Activated B cell treated with CpG ODN at 0.5 μM for 24 hours (primary cell): ENCODE data around the gene DUS4L. TPM values are rescaled to one million over a fixed set of nuclear protein-coding genes. Genes with fewer than 3 reads are reported as not detected.
"Not testable (repeated sequence)": the region's sequence is repeated elsewhere in the genome, so short reads cannot be mapped to it uniquely, and the experiment has no call there.

Source experiments
- ATAC-seq: fragments of 200-7000 bp; cut with Tn5 transposase; one replicate; pipeline ENCODE4 v1.10.0; 2021; ENCODE audit warnings: low read depth, mild to moderate bottlenecking, moderate library complexity
- CTCF ChIA-PET: fragments of 350-600 bp; sonication (Branson Sonifier 250); formaldehyde crosslinking; loops from one replicate; lab custom pipeline; 2021; ENCODE audit warnings: antibody characterized with exemption; lab: Charles Lee
- POLR2A ChIA-PET: fragments of 350-600 bp; sonication (Branson Sonifier 250); formaldehyde crosslinking; loops from one replicate; lab custom pipeline; 2021; ENCODE audit warnings: antibody characterized with exemption; lab: Charles Lee
- DNase-seq: peaks from one replicate; pipeline ENCODE4 v3.0.0; 2022
- H3K27ac Mint-ChIP-seq: one replicate; pipeline ENCODE4 v1.8.0; 2020; ENCODE audit warnings: mixed read lengths
- H3K27me3 Mint-ChIP-seq: one replicate; pipeline ENCODE4 v1.8.0; 2021; ENCODE audit warnings: mixed read lengths
- H3K36me3 Mint-ChIP-seq: one replicate; pipeline ENCODE4 v1.8.0; 2021; ENCODE audit warnings: low read depth, mixed read lengths
- H3K4me1 Mint-ChIP-seq: one replicate; pipeline ENCODE4 v1.8.0; 2021; ENCODE audit warnings: mixed read lengths
- H3K4me3 Mint-ChIP-seq: one replicate; pipeline ENCODE4 v1.8.0; 2020; ENCODE audit warnings: mild to moderate bottlenecking, mixed read lengths
- H3K9me3 Mint-ChIP-seq: one replicate; pipeline ENCODE4 v1.8.0; 2020; ENCODE audit warnings: mixed read lengths
- CTCF ChIP-seq: fragments of 200-600 bp; IDR thresholded peaks from one replicate; pipeline ENCODE4 v1.8.0; 2022; ENCODE audit warnings: antibody characterized with exemption, mild to moderate bottlenecking
- intact Hi-C: fragments of 100-400 bp; cut with micrococcal nuclease; formaldehyde crosslinking; loops from one replicate; pipeline ENCODE4 v1.15.1; 2024
- total RNA-seq: library from RNA; stranded (reverse); gene quantifications from 2 replicates; pipeline ENCODE4 v1.2.3, GENCODE V29; 2022

The DUS4L gene
- total RNA-seq, 1 donor from 2014 or later = 14.6 TPM

- ATAC-seq (no peak), DNase-seq (no peak)
- ChIA-PET CTCF (no interaction called here), POLR2A (no interaction called here)
- H3K9me3 Mint-ChIP-seq = peaks cover 7% of the 10 kb centered on the region
- intact Hi-C loops = no loop called here
- peaks cover 6% of the 10 kb centered on the region for H3K4me1 Mint-ChIP-seq
- no peak for TF ChIP-seq CTCF
- no peak overlapping the region for H3K27ac Mint-ChIP-seq
- no peaks in the 10 kb centered on the region for H3K27me3 Mint-ChIP-seq
- H3K4me3 Mint-ChIP-seq = no peak overlapping the region
- peaks cover 60% of the 10 kb centered on the region for H3K36me3 Mint-ChIP-seq
Measured at GRCh38 chr7:107534139-107534538, 29.6 kb upstream of the DUS4L start.

- intact Hi-C loops, ATAC-seq, CTCF ChIA-PET, H3K4me1 Mint-ChIP-seq, H3K9me3 Mint-ChIP-seq, H3K4me3 Mint-ChIP-seq, H3K27me3 Mint-ChIP-seq, DNase-seq, H3K27ac Mint-ChIP-seq, POLR2A ChIA-PET: not testable (repeated sequence)
- peaks cover 65% of the 10 kb centered on the region for H3K36me3 Mint-ChIP-seq
Measured at GRCh38 chr7:107537228-107537627, 26.5 kb upstream of the DUS4L start.

GRCh38 chr7:107538001-107538400 is 25.8 kb upstream of the DUS4L start:
- ChIA-PET CTCF (no interaction called here), POLR2A (no interaction called here)
- TF ChIP-seq CTCF = no peak
- H3K36me3 Mint-ChIP-seq = peaks cover 69% of the 10 kb centered on the region
- ATAC-seq (no peak), DNase-seq (no peak)
- H3K4me3 Mint-ChIP-seq = no peak overlapping the region
- H3K27me3 Mint-ChIP-seq = no peaks in the 10 kb centered on the region
- H3K27ac Mint-ChIP-seq = no peak overlapping the region
- H3K9me3 Mint-ChIP-seq = peaks cover 7% of the 10 kb centered on the region
- intact Hi-C loops = no loop called here
- peaks cover 8% of the 10 kb centered on the region for H3K4me1 Mint-ChIP-seq

- H3K9me3 Mint-ChIP-seq = peaks cover 15% of the 10 kb centered on the region
- peaks cover 66% of the 10 kb centered on the region for H3K36me3 Mint-ChIP-seq
- CTCF ChIA-PET = no interaction called here
- H3K27me3 Mint-ChIP-seq = no peaks in the 10 kb centered on the region
- no peak for ATAC-seq
- POLR2A ChIA-PET = no interaction called here
- no peak overlapping the region for H3K4me3 Mint-ChIP-seq
- intact Hi-C loops = no loop called here
- TF ChIP-seq CTCF = no peak
- no peak overlapping the region for H3K27ac Mint-ChIP-seq
- DNase-seq = no peak
- H3K4me1 Mint-ChIP-seq = peaks cover 2% of the 10 kb centered on the region
Measured at GRCh38 chr7:107543338-107543993, 20.3 kb upstream of the DUS4L start.

- H3K27ac Mint-ChIP-seq = no peak overlapping the region
- ATAC-seq (no peak), DNase-seq (no peak)
- no peak for TF ChIP-seq CTCF
- POLR2A ChIA-PET = no interaction called here
- peaks cover 15% of the 10 kb centered on the region for H3K9me3 Mint-ChIP-seq
- no peaks in the 10 kb centered on the region for H3K4me1 Mint-ChIP-seq
- H3K4me3 Mint-ChIP-seq = no peak overlapping the region
- no peaks in the 10 kb centered on the region for H3K27me3 Mint-ChIP-seq
- CTCF ChIA-PET = no interaction called here
- intact Hi-C loops = no loop called here
- H3K36me3 Mint-ChIP-seq = peaks cover 65% of the 10 kb centered on the region
Measured at GRCh38 chr7:107544848-107545591, 18.8 kb upstream of the DUS4L start.
